TTC549 (cell line): Measurements from ENCODE around the gene KCTD20.
A peak's percentile ranks its signal among the peaks of the same experiment; 100 is the strongest.
"Not testable (repeated sequence)": the region's sequence is repeated elsewhere in the genome, so short reads cannot be mapped to it uniquely, and the experiment has no call there.

Experiments used
- FAIRE-seq: peaks from 2 replicates; lab custom pipeline; 2012; peaks lifted over from hg19 to GRCh38; lab: Jason Lieb, UNC

The KCTD20 gene

GRCh38 chr6:36442671-36443470 lies at the start of gene KCTD20, which contains the start of gene PXT1:
KCTD20 (plus strand) TSS chr6:36443000; CDS start chr6:36470098, 27,098 bp downstream.
PXT1 (minus strand) TSS chr6:36442854; CDS start chr6:36426082, 16,772 bp downstream.
- no peak for FAIRE-seq

GRCh38 chr6:36399970-36400369 lies 42.8 kb upstream of the KCTD20 start:
- no peak for FAIRE-seq

DNA sequence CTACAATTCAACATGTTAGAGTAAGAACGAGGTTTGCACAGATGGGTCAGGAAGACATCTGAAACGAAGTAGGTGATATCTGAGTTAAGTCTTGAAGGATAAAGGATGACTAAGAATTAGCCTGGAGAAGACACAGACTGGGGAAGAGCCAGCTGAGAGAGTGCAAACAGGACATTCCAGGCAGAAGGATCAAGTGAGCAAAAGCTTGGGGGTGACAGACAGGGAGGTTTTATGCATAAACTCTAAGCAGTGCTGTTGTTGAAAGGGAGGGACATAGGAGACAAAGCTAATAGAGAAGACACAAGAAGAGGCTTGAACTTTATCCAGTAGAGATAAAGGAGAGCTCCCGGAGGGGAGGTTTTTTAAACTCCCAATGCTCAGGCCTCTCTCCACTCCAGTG lies 40.3 kb upstream of the KCTD20 start:
- no peak for FAIRE-seq

- no peak for FAIRE-seq
Observed at GRCh38 chr6:36404164-36404563, 38.6 kb upstream of the KCTD20 start.

- not testable (repeated sequence) for FAIRE-seq
Observed at GRCh38 chr6:36409718-36410117, 33.1 kb upstream of the KCTD20 start.

DNA sequence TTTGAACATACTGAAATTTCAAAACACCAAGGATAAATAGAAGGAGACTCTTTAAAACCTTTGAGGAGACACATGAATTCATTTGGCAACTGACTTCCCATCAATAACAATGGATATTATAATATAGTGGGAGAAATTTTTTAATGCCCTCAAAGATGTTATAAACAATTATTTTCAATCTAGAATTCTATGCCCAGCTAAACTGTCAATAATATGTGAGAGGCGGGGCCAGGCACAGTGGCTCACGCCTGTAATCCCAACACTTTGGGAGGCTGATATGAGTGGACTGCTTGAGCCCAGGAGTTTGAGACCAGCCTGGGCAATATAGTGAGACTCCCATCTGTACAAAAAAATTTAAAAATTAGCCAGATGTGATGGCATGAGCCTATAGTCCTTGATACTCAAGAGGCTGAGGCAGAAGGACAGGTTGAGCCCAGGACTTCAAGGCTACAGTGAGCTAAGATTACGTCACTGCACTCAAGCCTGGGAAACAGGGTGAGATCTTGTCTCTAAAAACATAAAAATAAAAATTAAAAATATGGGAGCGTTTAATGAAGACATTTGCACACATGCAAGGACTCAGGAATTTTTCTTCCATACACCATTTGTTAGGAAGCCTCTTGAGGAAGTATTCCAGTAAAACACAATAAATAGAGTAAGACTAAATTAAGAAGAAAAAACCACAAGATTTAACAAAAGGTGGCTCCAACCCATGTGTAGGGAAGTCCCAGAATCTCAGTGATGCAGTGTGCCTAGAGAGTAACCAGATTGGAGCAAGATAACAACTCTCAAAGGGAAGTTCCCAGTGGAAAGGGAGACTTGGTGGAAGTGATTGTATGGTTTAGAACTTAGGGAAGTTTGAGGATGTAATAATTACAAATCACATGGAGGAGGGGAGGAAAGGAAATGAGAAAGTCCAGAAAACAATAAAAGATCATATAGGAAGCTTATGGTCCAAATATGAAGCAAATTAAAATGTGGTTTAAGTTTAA lies 29.0 kb upstream of the KCTD20 start:
- no peak for FAIRE-seq

GRCh38 chr6:36414481-36414880 lies 28.3 kb upstream of the KCTD20 start:
- FAIRE-seq, result no peak

GRCh38 chr6:36418558-36418957 lies 24.2 kb upstream of the KCTD20 start:
- FAIRE-seq, result no peak

DNA sequence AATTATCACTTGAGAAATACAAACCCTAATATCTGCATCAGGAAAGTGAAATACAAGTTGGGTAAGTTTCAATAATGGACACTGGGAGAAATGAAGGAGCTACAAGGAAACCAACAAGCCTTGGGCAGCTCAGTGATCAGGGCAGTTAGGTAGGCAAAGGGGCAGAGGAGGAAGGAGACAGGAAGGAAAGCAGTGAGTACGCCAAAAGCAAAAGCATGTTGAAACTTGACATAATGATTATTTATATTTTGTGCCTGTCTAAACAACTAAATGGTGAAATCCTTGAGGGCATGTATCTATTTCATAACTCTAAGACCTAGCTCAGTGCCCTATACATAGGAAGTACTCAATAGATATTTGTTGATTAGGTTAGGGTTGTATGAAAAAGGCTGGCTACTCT lies 23.5 kb upstream of the KCTD20 start:
- no peak for FAIRE-seq

DNA sequence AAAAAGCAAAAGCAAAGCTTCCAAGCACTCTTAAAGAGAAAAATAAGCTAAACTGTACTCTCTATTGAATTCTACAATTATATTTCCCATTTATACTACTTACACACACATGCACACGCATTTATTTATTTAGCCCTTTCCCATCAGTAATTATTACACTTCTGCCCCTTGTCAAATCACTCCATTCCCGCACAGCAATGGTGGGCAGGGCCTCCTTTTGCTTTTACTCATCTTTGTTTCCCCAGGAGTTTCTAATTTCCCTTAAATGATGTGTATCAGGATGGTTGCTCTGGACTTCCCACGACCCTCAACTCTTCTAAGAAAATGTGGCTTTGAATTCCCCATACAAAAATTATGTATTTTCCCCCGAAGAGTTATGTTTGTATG lies 20.1 kb upstream of the KCTD20 start:
- FAIRE-seq, result no peak

- peak; percentile 72 for FAIRE-seq
Observed at GRCh38 chr6:36423101-36423824, 19.5 kb upstream of the KCTD20 start.

DNA sequence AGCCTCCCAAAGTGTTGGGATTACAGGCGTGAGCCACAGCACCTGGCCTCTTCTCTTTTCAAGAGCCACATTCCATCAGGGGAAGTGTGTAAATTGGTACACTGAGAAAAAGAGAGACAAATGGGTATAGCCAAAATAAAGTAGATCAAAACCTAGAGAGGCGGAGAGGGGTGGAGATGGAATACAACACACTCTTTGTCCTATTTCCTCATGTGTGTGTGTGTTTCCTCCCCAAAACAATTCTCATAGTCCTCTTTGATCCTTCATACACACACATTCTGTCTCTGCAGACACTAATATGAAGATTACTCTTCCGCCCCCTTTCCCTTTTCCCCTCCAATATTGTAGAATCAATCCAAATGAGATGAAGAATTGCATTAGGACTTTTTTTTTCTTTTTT lies 16.2 kb upstream of the KCTD20 start:
- FAIRE-seq, result no peak

DNA sequence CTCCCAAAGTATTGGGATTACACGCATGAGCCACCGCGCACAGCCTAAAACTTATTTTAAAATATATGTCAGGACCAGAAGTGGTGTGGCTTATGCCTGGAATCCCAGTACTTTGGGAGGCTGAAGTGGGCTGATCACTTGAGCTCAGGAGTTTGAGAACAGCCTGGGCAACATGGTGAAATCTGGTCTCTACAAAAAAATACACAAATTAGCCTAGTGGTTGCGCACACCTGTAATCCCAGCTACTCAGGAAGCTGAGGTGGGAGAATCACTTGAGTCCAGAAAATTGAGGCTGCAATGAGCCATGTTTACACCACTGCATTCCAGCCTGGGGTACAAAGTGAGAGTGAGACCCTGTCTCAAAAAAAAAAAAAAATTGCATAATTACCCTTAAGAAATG lies 13.9 kb upstream of the KCTD20 start:
- no peak for FAIRE-seq

DNA sequence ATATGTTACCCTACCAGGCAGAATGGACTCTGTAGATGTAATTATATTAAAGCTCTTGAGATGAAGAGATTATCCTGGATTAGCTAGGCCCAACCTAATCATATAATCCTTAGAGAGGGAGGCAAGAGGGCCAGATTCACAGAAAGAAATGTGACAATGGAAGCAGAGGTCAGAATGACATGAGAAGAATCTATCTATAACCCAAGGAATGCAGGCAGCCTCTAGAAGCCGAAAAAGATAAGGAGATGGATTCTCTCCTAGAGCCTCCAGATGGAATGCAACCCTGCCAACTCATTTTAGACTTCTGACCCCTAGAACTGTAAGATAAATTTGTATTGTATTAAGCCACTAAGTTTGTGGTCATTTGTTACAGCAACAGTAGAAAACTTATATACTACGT lies 12.4 kb upstream of the KCTD20 start:
- FAIRE-seq, result no peak

DNA sequence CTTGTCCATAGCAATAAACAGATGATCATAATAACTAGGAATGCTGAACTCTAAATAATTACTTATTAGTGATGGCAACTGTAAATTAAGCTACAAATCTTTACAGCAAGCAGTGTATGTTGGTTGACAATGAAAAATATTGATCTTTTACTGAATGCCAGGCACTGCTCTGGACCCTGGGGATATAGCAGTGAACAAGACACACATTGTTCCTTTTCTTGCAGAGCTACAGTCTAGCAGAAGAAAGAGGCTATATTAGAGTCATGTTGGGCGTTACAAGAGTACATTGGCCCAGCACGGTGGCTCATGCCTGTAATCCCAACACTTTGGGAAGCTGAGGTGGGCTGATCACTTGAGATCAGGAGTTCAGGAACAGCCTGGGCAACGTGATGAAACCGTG lies 11.6 kb upstream of the KCTD20 start:
- FAIRE-seq, result no peak

GRCh38 chr6:36432151-36432671 lies 10.6 kb upstream of the KCTD20 start:
- FAIRE-seq, result no peak

- FAIRE-seq, result no peak
Observed at GRCh38 chr6:36436466-36436865, 6.3 kb upstream of the KCTD20 start.

- FAIRE-seq, result peak; percentile 87
Observed at GRCh38 chr6:36441307-36441894, 1.4 kb upstream of the KCTD20 start.

GRCh38 chr6:36442103-36442670 lies 613 bp upstream of the KCTD20 start:
- FAIRE-seq, result no peak

DNA sequence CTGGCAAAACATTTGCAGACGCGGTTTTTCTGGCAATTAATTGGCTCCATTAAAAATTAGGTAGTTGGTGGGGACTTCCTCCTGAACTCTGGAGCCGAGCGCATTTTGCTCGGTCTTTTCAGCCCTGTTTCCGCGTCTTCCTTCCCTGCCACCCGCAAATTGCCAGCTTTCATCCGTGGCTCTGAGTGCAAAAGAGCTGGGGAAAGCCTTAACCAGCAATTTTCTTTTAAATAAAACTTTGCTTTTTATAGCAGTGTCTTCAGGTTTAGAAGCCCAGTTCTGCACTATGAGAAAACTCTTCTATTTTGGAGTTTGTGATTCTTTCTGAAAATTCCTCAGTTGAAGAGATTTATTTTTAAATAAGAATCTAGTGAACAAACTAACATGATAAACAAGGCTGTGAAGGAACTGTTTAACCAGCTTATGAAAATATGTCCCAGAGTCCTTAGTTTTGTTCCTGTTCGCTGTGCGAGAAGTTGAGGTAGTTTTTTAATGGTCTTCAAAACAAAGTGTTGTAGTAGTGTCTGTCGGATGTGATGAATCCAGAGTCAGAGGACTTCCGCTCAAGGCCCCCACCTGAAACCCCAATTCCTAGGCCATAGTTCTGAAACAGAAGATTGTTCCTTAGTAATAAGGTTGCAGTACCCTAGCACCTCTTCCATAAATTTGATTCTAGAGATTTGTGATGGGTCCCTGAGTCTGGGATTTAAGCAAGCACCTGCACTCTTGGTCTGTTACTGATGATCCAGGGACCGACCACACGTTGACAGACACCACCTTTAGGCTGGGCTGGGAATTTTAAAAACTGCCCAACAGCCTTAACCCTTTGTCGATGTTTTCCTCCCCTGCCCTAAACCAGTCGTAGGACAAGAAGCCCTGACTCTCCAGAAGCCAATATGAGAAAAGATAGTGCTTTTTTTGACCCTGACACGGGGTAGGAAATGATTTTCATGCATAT lies 950 bp downstream of the KCTD20 start:
- no peak for FAIRE-seq
